ENCODE results near the gene ASF1A. TPM values are rescaled to one million over a fixed set of nuclear protein-coding genes. Genes with fewer than 3 reads are reported as not detected.

Gene ASF1A
- total RNA-seq, result 15.1 TPM
- 15.1 TPM for polyA plus RNA-seq (ENCODE audit: insufficient read depth, low read depth, low replicate concordance)
- long read RNA-seq, donor 1, transcript ASF1A-201 (4 exons, 2,362 nt), result major isoform, 8 of 8 reads
- long read RNA-seq, donor 1, partial matches to known transcripts, result 0 of 8 reads
- long read RNA-seq, donor 1, other reads (novel, unspliced or antisense), result 0 of 8 reads
- long read RNA-seq, donor 2, transcript ASF1A-201 (4 exons, 2,362 nt), result major isoform, 17 of 17 reads
- long read RNA-seq, donor 2, partial matches to known transcripts, result 0 of 17 reads
- long read RNA-seq, donor 2, other reads (novel, unspliced or antisense), result 0 of 17 reads
- long read RNA-seq, donor 3, transcript ASF1A-201 (4 exons, 2,362 nt), result major isoform, 25 of 25 reads
- long read RNA-seq, donor 3, partial matches to known transcripts, result 0 of 25 reads
- long read RNA-seq, donor 3, other reads (novel, unspliced or antisense), result 0 of 25 reads
- long read RNA-seq, donor 4, transcript ASF1A-201 (4 exons, 2,362 nt), result major isoform, 13 of 13 reads
- long read RNA-seq, donor 4, partial matches to known transcripts, result 0 of 13 reads
- long read RNA-seq, donor 4, other reads (novel, unspliced or antisense), result 0 of 13 reads
- long read RNA-seq, donor 5, partial matches to known transcripts, result 0 of 1 reads
- long read RNA-seq, donor 5, other reads (novel, unspliced or antisense), result 0 of 1 reads
- long read RNA-seq, donor 6, transcript ASF1A-201 (4 exons, 2,362 nt), result major isoform, 35 of 47 reads
- long read RNA-seq, donor 6, partial matches to known transcripts, result 11 of 47 reads
- long read RNA-seq, donor 6, other reads (novel, unspliced or antisense), result 0 of 47 reads
- long read RNA-seq, donor 7, transcript ASF1A-201 (4 exons, 2,362 nt), result major isoform, 9 of 9 reads
- long read RNA-seq, donor 7, partial matches to known transcripts, result 0 of 9 reads
- long read RNA-seq, donor 7, other reads (novel, unspliced or antisense), result 0 of 9 reads
- long read RNA-seq, donor 8, transcript ASF1A-201 (4 exons, 2,362 nt), result major isoform, 9 of 9 reads
- long read RNA-seq, donor 8, partial matches to known transcripts, result 0 of 9 reads
- long read RNA-seq, donor 8, other reads (novel, unspliced or antisense), result 0 of 9 reads
- long read RNA-seq, donor 9, transcript ASF1A-201 (4 exons, 2,362 nt), result major isoform, 9 of 9 reads
- long read RNA-seq, donor 9, partial matches to known transcripts, result 0 of 9 reads
- long read RNA-seq, donor 9, other reads (novel, unspliced or antisense), result 0 of 9 reads
- long read RNA-seq, donor 10, transcript ASF1A-201 (4 exons, 2,362 nt), result major isoform, 14 of 15 reads
- long read RNA-seq, donor 10, partial matches to known transcripts, result 0 of 15 reads
- long read RNA-seq, donor 10, other reads (novel, unspliced or antisense), result 0 of 15 reads

DNA sequence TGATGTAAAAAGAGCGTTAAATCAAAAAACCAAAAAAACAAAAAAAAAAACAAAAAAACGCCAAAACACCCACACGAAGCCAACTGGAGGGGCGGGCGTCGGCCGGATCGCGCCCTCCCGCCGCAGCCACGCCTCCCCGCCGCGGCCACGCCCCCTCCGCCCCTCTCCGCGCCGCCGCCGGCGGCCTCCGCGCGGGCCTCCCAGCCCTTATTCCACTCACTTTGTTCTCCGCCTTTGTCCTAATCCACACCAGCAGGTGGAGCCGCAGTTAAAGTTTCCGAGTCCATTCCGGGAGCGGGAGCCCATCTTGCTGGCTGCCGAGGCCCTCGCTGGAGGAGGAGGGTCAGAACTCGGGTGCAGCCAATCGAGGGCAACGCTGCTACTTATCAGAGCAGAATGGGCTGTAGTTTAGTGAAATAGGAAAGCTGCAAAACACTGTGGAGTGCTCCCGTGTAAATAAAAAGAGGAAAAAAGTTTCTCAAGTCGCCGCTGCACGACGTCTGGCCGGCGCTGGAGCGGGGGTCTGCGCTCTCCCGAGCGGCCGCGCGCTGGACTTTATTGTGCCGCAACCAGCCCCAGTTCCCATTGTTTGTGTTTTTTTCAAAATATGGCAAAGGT lies at the start of gene ASF1A:
Gene ASF1A, plus strand, starts transcription at position 346 of the 618 bp plus-strand sequence. Its CDS starts 262 bp downstream, at position 608.
- Histone ChIP-seq H3K9ac (ENCODE audit: low read length in 3 of 3) (peak within 1 kb of the TSS; percentile 61 to 96 (median 85)), H3K36me3 (ENCODE audit: control insufficient read depth in 2 of 3, insufficient read depth in 3 of 3, low read length in 3 of 3) (no peaks in the 10 kb centered on the region), H3K4me3 (ENCODE audit: low read length in 3 of 3) (peak within 1 kb of the TSS; percentile 77 to 98 (median 93)), H3K9me3 (ENCODE audit: control insufficient read depth in 2 of 3, insufficient read depth in 1 of 3, low read length in 3 of 3) (no peaks in the 10 kb centered on the region), H3K27me3 (ENCODE audit: control insufficient read depth, insufficient read depth, low read length) (no peaks in the 10 kb centered on the region), H3K27ac (ENCODE audit: low read depth in 2 of 2, low read length in 2 of 2) (peak within 1 kb of the TSS; percentile 95), H3K4me1 (ENCODE audit: control insufficient read depth in 2 of 3, insufficient read depth in 2 of 3, low read depth in 1 of 3, low read length in 3 of 3) (peaks cover 0 to 2% (median 0%) of the 10 kb centered on the region in 3 donors)
- DNase-seq (peak; percentile 98 to 100 (median 99)), FAIRE-seq (no peak)
- intact Hi-C loops (cut with DNase I), result no loop called here
- TF ChIP-seq, protein P1, sequence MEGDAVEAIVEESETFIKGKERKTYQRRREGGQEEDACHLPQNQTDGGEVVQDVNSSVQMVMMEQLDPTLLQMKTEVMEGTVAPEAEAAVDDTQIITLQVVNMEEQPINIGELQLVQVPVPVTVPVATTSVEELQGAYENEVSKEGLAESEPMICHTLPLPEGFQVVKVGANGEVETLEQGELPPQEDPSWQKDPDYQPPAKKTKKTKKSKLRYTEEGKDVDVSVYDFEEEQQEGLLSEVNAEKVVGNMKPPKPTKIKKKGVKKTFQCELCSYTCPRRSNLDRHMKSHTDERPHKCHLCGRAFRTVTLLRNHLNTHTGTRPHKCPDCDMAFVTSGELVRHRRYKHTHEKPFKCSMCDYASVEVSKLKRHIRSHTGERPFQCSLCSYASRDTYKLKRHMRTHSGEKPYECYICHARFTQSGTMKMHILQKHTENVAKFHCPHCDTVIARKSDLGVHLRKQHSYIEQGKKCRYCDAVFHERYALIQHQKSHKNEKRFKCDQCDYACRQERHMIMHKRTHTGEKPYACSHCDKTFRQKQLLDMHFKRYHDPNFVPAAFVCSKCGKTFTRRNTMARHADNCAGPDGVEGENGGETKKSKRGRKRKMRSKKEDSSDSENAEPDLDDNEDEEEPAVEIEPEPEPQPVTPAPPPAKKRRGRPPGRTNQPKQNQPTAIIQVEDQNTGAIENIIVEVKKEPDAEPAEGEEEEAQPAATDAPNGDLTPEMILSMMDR (IDR thresholded peaks at IDR 0.05; ENCODE audit: borderline replicate concordance, extremely low read depth, insufficient read depth), result peak; percentile 54

DNA sequence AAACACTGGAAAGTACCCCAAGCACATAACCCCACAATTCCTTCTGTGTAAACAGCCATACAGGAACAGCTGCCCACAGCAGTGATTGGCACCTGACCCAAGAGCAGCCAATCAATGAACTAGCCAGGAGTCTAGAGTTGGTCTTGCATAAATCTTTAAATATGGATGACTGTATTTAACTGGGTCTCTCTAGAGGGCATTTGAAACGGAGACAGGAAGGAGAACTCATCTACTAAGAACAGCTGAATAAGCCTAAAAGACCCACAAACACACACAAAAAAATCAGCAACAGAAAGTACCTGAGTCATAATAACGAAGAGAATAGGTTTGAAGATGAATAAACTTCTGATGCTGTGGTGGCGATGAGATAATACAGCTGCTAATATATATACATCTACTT lies 49.0 kb upstream of the ASF1A start:
- Histone ChIP-seq H3K9me3 (ENCODE audit: control insufficient read depth in 2 of 3, insufficient read depth in 1 of 3, low read length in 3 of 3) (no peaks in the 10 kb centered on the region), H3K27ac (ENCODE audit: low read depth in 2 of 2, low read length in 2 of 2) (no peak overlapping the region), H3K36me3 (ENCODE audit: control insufficient read depth in 2 of 3, insufficient read depth in 3 of 3, low read length in 3 of 3) (no peaks in the 10 kb centered on the region), H3K4me1 (ENCODE audit: control insufficient read depth in 2 of 3, insufficient read depth in 2 of 3, low read depth in 1 of 3, low read length in 3 of 3) (no peaks in the 10 kb centered on the region), H3K4me3 (ENCODE audit: low read length in 3 of 3) (no peak overlapping the region), H3K9ac (ENCODE audit: low read length in 3 of 3) (no peak overlapping the region), H3K27me3 (ENCODE audit: control insufficient read depth, insufficient read depth, low read length) (no peaks in the 10 kb centered on the region)
- TF ChIP-seq, protein P1 (IDR thresholded peaks at IDR 0.05; ENCODE audit: borderline replicate concordance, extremely low read depth, insufficient read depth), result no peak
- intact Hi-C loops (cut with DNase I), result no loop called here
- DNase-seq (no peak), FAIRE-seq (no peak)

DNA sequence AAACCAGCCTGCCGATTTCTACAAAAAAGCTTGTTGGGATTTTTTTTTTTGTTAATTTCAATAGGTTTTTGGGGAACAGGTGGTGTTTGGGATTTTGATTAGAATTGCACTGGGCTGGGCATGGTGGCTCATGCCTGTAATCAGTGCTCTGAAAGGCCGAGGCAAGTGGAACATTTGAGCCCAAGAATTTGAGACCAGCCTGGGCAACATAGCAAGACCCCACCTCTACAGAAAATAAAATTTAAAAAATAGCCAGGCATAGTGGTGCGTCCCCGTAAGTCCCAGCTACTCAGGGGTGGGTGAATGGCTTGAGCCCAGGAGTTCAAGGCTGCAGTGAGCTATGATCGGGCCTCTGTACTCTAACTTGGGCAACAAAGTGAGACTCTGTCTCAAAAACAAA lies 40.5 kb upstream of the ASF1A start:
- Histone ChIP-seq H3K9ac (ENCODE audit: low read length in 3 of 3) (no peak overlapping the region), H3K36me3 (ENCODE audit: control insufficient read depth in 2 of 3, insufficient read depth in 3 of 3, low read length in 3 of 3) (no peaks in the 10 kb centered on the region)
- intact Hi-C loops (cut with DNase I), result no loop called here

More for the DNA sequence above, 40.5 kb upstream of the ASF1A start:
- Histone ChIP-seq H3K9me3 (ENCODE audit: control insufficient read depth in 2 of 3, insufficient read depth in 1 of 3, low read length in 3 of 3) (no peaks in the 10 kb centered on the region), H3K4me3 (ENCODE audit: low read length in 3 of 3) (no peak overlapping the region), H3K27me3 (ENCODE audit: control insufficient read depth, insufficient read depth, low read length) (no peaks in the 10 kb centered on the region), H3K27ac (ENCODE audit: low read depth in 2 of 2, low read length in 2 of 2) (no peak overlapping the region), H3K4me1 (ENCODE audit: control insufficient read depth in 2 of 3, insufficient read depth in 2 of 3, low read depth in 1 of 3, low read length in 3 of 3) (no peaks in the 10 kb centered on the region)
- FAIRE-seq (no peak), DNase-seq (no peak)
- TF ChIP-seq, protein P1 (IDR thresholded peaks at IDR 0.05; ENCODE audit: borderline replicate concordance, extremely low read depth, insufficient read depth), result no peak
